ENCODE results near the gene KCTD1. TPM values are rescaled to one million over a fixed set of nuclear protein-coding genes. Genes with fewer than 3 reads are reported as not detected.

The KCTD1 gene
- polyA plus RNA-seq, 1 of the 3 experiments (the other 2 are of a cell fraction) = 12.8 TPM

DNA sequence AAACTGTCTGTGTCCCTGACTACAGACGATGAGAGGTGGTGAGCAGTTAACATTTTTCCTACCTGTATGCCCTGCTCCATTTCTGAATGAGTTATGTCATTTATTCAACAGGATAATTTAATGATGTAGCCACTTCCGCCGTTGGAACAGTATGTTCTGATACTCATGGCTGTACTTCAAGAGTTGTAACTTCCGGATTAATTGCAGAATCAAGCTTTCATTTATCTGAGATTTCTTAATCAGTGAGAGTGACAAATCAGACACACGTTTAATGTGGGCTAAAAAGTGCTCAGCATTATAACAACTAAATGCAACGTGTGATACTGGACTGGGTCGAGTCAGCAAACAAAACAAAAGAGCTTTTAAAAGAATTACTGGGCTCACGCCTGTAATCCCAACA is 107.7 kb downstream of the KCTD1 start (continued):
- TF ChIP-seq FOXJ3 (CRISPR knock-in tag; IDR thresholded peaks at IDR 0.05) = no peak

DNA sequence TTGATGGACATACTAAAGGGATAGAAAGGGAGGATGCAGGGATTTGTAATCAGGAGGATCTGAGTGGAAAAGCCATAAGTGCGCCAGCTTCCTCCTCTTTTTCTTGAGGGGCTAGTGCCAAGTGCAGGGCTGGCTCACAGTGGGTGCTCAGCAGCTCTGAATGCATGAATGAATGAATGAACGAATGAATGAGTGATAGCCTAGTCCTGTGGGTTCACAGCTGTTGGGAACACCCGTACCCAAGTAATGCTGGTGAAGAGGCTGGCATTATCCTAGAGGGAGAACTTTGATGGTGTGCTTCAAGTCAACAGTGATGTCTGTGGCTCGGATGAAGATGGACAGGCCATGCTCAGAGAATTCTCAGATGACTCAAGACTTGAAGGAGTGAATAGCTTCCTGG is 108.8 kb downstream of the KCTD1 start:
- no peak overlapping the region for H3K9ac ChIP-seq
- H3K36me3 ChIP-seq (replicated peaks in 1 of 2; ENCODE audit: control insufficient read depth in 1 of 2, insufficient read depth in 2 of 2, low read length in 1 of 2) = no peaks in the 10 kb centered on the region
- TF ChIP-seq RAD21 (IDR thresholded peaks at IDR 0.05; ENCODE audit: low read length) = no peak
- TF ChIP-seq ELF1 (IDR thresholded peaks at IDR 0.05) = no peak
- TF ChIP-seq FOSL2 (IDR thresholded peaks at IDR 0.05; ENCODE audit: borderline replicate concordance, low read depth) = no peak
- no peak for TF ChIP-seq TEAD4 (IDR thresholded peaks at IDR 0.05; ENCODE audit: borderline replicate concordance, insufficient read depth)
- TF ChIP-seq JUND (IDR thresholded peaks at IDR 0.05) = no peak
- no peak for TF ChIP-seq POLR2AphosphoS5 (IDR thresholded peaks at IDR 0.05; ENCODE audit: low read depth, low read length)
- no peak for TF ChIP-seq SMC3 (IDR thresholded peaks at IDR 0.05; ENCODE audit: low read depth, low read length)
- no peak for TF ChIP-seq EP300 (IDR thresholded peaks at IDR 0.05; ENCODE audit: borderline replicate concordance in 1 of 2, low read depth in 1 of 2, low read length in 1 of 2)
- TF ChIP-seq EZH2phosphoT487 (IDR thresholded peaks at IDR 0.05; ENCODE audit: borderline replicate concordance, low read depth) = no peak
- TF ChIP-seq NFIC (IDR thresholded peaks at IDR 0.05; ENCODE audit: borderline replicate concordance) = no peak
- no peak for TF ChIP-seq TAF1 (IDR thresholded peaks at IDR 0.05; ENCODE audit: borderline replicate concordance, low read depth, low read length)
- no peak for TF ChIP-seq MEF2A (IDR thresholded peaks at IDR 0.05; ENCODE audit: borderline replicate concordance, low read depth)
- TF ChIP-seq PBX3 (IDR thresholded peaks at IDR 0.05) = no peak
- TF ChIP-seq NRF1 (IDR thresholded peaks at IDR 0.05; ENCODE audit: low read depth, low read length) = no peak
- TF ChIP-seq SIN3A (IDR thresholded peaks at IDR 0.05; ENCODE audit: borderline replicate concordance, low read depth, low read length) = no peak
- TF ChIP-seq RFX5 (IDR thresholded peaks at IDR 0.05; ENCODE audit: low read length) = no peak
- TF ChIP-seq RCOR1 (IDR thresholded peaks at IDR 0.05; ENCODE audit: low read length) = no peak
- H3K27me3 ChIP-seq (ENCODE audit: insufficient read depth) = no peaks in the 10 kb centered on the region
- H3K4me2 ChIP-seq = no peak overlapping the region
- no peak overlapping the region for H3K4me3 ChIP-seq (ENCODE audit: low read depth in 2 of 2, low read length in 1 of 2)
- H3K27ac ChIP-seq (ENCODE audit: low read depth in 2 of 2, low read length in 1 of 2) = no peak overlapping the region
- H3K9me2 ChIP-seq = no peaks in the 10 kb centered on the region
- no peaks in the 10 kb centered on the region for H4K20me1 ChIP-seq (ENCODE audit: insufficient read depth)
- POLR2A ChIA-PET = interaction anchor here (0.6 kb wide), 1 partner anchor 45 kb away, joined by 3 read pairs; no protein-coding TSS in a partner anchor
- no peaks in the 10 kb centered on the region for H3K79me2 ChIP-seq (ENCODE audit: insufficient read depth)
- H3K4me1 ChIP-seq (ENCODE audit: control insufficient read depth in 1 of 2, insufficient read depth in 2 of 2, low read depth in 1 of 2, low read length in 1 of 2) = peaks cover 0 to 11% of the 10 kb centered on the region in 2 experiments; a peak in 1 of 4 replicates
- CTCF ChIA-PET = interaction anchor here (0.9 to 1.4 kb wide), 3 partner anchors 16 to 497 kb away, joined by 3 read pairs; no protein-coding TSS in a partner anchor
- whole genome bisulfite sequencing (ENCODE audit: low lambda C conversion rate) = 70% methylated on average over 4 of the region's 4 CpGs
- no peaks in the 10 kb centered on the region for H3F3A ChIP-seq (replicated peaks; ENCODE audit: insufficient read depth)
- DNase-seq = no peak
- H3K9me3 ChIP-seq = no peaks in the 10 kb centered on the region
- H2AFZ ChIP-seq (ENCODE audit: low read depth) = no peak overlapping the region
